MM.1S (cell line): Measurements from ENCODE around the gene SLC24A4.

Source experiments
- EZH2 ChIP-seq: fragments of 300-600 bp; sonication (generic); optimal IDR thresholded peaks from 2 replicates; pipeline ENCODE3; 2017; ENCODE audit warnings: low read depth, mild to moderate bottlenecking, antibody characterized with exemption, low read length, mixed read lengths
- EZH2phosphoT487 ChIP-seq: fragments of 300-600 bp; sonication (generic); IDR thresholded peaks from 2 replicates; pipeline ENCODE4 v1.6.1; 2018; ENCODE audit warnings: antibody characterized with exemption, low read length
- TF ChIP-seq, protein P1 (sequence below): fragments of 300-600 bp; sonication (generic); IDR thresholded peaks from 2 replicates; pipeline ENCODE4 v1.5.1; 2016; ENCODE audit warnings: antibody characterized with exemption, low read length, mixed read lengths

DNA sequence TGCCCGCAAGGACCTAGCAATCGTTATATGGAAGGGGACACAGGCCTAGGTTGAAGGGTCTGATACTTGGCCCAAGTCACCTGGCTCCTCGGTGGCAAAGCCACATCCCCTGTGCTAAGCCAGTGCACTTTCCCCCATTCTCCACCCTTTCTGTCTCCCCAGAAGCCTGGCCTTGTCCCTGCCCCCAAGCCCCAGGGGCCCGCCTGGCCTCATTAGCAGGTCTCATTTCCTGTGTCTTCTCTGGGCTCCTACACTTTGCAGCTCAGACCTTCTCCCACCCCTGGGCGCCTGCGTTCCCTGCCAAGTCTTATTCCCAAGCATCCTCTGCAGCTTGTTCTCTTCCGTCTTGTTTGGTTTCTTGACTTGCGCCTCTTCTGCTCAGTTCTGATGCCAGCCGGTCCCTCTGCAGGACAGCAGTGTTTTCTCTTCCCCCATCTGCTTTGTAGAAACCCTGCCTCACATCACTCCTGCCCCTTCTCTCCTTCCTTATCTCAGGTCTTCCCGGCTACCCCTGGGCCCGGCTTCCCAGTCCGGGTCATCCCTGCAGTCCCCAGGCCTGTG lies 66.7 kb downstream of the SLC24A4 start:
- TF ChIP-seq, protein P1, sequence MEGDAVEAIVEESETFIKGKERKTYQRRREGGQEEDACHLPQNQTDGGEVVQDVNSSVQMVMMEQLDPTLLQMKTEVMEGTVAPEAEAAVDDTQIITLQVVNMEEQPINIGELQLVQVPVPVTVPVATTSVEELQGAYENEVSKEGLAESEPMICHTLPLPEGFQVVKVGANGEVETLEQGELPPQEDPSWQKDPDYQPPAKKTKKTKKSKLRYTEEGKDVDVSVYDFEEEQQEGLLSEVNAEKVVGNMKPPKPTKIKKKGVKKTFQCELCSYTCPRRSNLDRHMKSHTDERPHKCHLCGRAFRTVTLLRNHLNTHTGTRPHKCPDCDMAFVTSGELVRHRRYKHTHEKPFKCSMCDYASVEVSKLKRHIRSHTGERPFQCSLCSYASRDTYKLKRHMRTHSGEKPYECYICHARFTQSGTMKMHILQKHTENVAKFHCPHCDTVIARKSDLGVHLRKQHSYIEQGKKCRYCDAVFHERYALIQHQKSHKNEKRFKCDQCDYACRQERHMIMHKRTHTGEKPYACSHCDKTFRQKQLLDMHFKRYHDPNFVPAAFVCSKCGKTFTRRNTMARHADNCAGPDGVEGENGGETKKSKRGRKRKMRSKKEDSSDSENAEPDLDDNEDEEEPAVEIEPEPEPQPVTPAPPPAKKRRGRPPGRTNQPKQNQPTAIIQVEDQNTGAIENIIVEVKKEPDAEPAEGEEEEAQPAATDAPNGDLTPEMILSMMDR, result no peak
- TF ChIP-seq EZH2phosphoT487 (no peak), EZH2 (no peak)
